IPS DF 4.7 (cell line): ENCODE results near the gene C1QBP.
"Not testable (repeated sequence)": the region's sequence is repeated elsewhere in the genome, so short reads cannot be mapped to it uniquely, and the experiment has no call there.

Source experiments
- DNase-seq: peaks from one replicate; pipeline ENCODE4 v3.0.0-alpha.2; 2013; ENCODE audit warnings: low spot score; ENCODE audit errors: extremely low read depth

The C1QBP gene

GRCh38 chr17:5431949-5432556 is 6.9 kb downstream of the C1QBP start:
- no peak for DNase-seq

GRCh38 chr17:5431234-5431633 is 7.7 kb downstream of the C1QBP start:
- not testable (repeated sequence) for DNase-seq

- no peak for DNase-seq
These were observed 8.4 kb downstream of the C1QBP start for GRCh38 chr17:5430413-5430999.

GRCh38 chr17:5429191-5429887 is 9.6 kb downstream of the C1QBP start:
- no peak for DNase-seq

GRCh38 chr17:5425826-5426225 is 13.1 kb downstream of the C1QBP start:
- DNase-seq, result no peak

- no peak for DNase-seq
These were observed 14.0 kb downstream of the C1QBP start for GRCh38 chr17:5424909-5425308.

- DNase-seq, result no peak
These were observed 16.4 kb downstream of the C1QBP start for GRCh38 chr17:5422505-5422904.

GRCh38 chr17:5419959-5420653 is 18.8 kb downstream of the C1QBP start, which contains the start of gene RPAIN:
Gene RPAIN (plus strand): TSS chr17:5420182. CDS start chr17:5420211, 29 bp downstream.
- DNase-seq, result peak; percentile 60

GRCh38 chr17:5419356-5419958 is 19.5 kb downstream of the C1QBP start, which contains the start of gene NUP88:
Gene NUP88 (minus strand): TSS chr17:5419662. CDS start chr17:5419650, 12 bp downstream.
- peak; percentile 81 for DNase-seq

- DNase-seq, result no peak
These were observed 20.0 kb downstream of the C1QBP start for GRCh38 chr17:5418858-5419355.

- no peak for DNase-seq
These were observed 22.1 kb downstream of the C1QBP start for GRCh38 chr17:5416901-5417300.

GRCh38 chr17:5413682-5414081 is 25.3 kb downstream of the C1QBP start:
- no peak for DNase-seq

GRCh38 chr17:5410594-5411272 is 28.2 kb downstream of the C1QBP start:
- no peak for DNase-seq

GRCh38 chr17:5408186-5408585 is 30.8 kb downstream of the C1QBP start:
- no peak for DNase-seq

- DNase-seq, result no peak
These were observed 33.6 kb downstream of the C1QBP start for GRCh38 chr17:5405400-5405799.

GRCh38 chr17:5399767-5400166 is 39.2 kb downstream of the C1QBP start:
- no peak for DNase-seq

- DNase-seq, result no peak
These were observed 42.3 kb downstream of the C1QBP start for GRCh38 chr17:5396612-5397011.

- DNase-seq, result no peak
These were observed 47.3 kb downstream of the C1QBP start for GRCh38 chr17:5391678-5392077.
